HG03432 (cell line): ENCODE data around the gene ZBTB22.
"Not testable (repeated sequence)": the region's sequence is repeated elsewhere in the genome, so short reads cannot be mapped to it uniquely, and the experiment has no call there.

Source experiments
- ATAC-seq: cut with Tn5 transposase; IDR thresholded peaks from one replicate; pipeline ENCODE4 v1.9.1; 2021; ENCODE audit warnings: mild to moderate bottlenecking, moderate library complexity; ENCODE audit not compliant: unreplicated experiment

The ZBTB22 gene

GRCh38 chr6:33280539-33280938 lies 37.0 kb downstream of the ZBTB22 start:
- ATAC-seq, result no peak

- no peak for ATAC-seq
These were observed 37.5 kb downstream of the ZBTB22 start for GRCh38 chr6:33279971-33280511.

GRCh38 chr6:33279257-33279695 lies 38.3 kb downstream of the ZBTB22 start:
- no peak for ATAC-seq

GRCh38 chr6:33278810-33279209 lies 38.7 kb downstream of the ZBTB22 start:
- ATAC-seq, result no peak

- ATAC-seq, result no peak
These were observed 39.2 kb downstream of the ZBTB22 start for GRCh38 chr6:33278392-33278741.

GRCh38 chr6:33277663-33278391 lies 39.7 kb downstream of the ZBTB22 start:
- peak; percentile 10 for ATAC-seq

GRCh38 chr6:33276864-33277662 lies 40.5 kb downstream of the ZBTB22 start, which contains the start of gene B3GALT4:
TSS of gene B3GALT4 (plus strand) at chr6:33277123. CDS start at chr6:33277420, 297 bp downstream.
- peak; percentile 66 for ATAC-seq

- no peak for ATAC-seq
These were observed 41.0 kb downstream of the ZBTB22 start for GRCh38 chr6:33276581-33276863.

GRCh38 chr6:33275795-33276580 lies 41.6 kb downstream of the ZBTB22 start:
- not testable (repeated sequence) for ATAC-seq

- ATAC-seq, result no peak
These were observed 43.3 kb downstream of the ZBTB22 start for GRCh38 chr6:33273924-33274902.

- ATAC-seq, result no peak
These were observed 44.2 kb downstream of the ZBTB22 start for GRCh38 chr6:33273129-33273923.

- peak; percentile 16 for ATAC-seq
These were observed 45.0 kb downstream of the ZBTB22 start for GRCh38 chr6:33272275-33273128.

GRCh38 chr6:33271468-33272274 lies 45.9 kb downstream of the ZBTB22 start, which contains the start of the genes RPS18 and VPS52:
TSS of gene RPS18 (plus strand) at chr6:33272075. CDS start at chr6:33272120, 45 bp downstream.
TSS of gene VPS52 (minus strand) at chr6:33271876. CDS start at chr6:33271675, 201 bp downstream.
- ATAC-seq, result peak; percentile 82

GRCh38 chr6:33271117-33271467 lies 46.5 kb downstream of the ZBTB22 start:
- ATAC-seq, result peak; percentile 4
